ENCODE measurements around the gene COG2.

Gene COG2

GRCh38 chr1:230725256-230726012, 83.2 kb downstream of the COG2 start:
- TF ChIP-seq CTCF (IDR thresholded peaks at IDR 0.05) = no peak

GRCh38 chr1:230728710-230729392, 86.6 kb downstream of the COG2 start:
- TF ChIP-seq CTCF (IDR thresholded peaks at IDR 0.05) = no peak

- no peak for TF ChIP-seq CTCF (IDR thresholded peaks at IDR 0.05)
Observed at GRCh38 chr1:230730977-230731376, 88.7 kb downstream of the COG2 start.

GRCh38 chr1:230735447-230735846, 93.2 kb downstream of the COG2 start:
- no peak for TF ChIP-seq CTCF (IDR thresholded peaks at IDR 0.05)

GRCh38 chr1:230737622-230738262, 95.5 kb downstream of the COG2 start:
- TF ChIP-seq CTCF (IDR thresholded peaks at IDR 0.05) = no peak

GRCh38 chr1:230739564-230740290, 97.4 kb downstream of the COG2 start:
- TF ChIP-seq CTCF (IDR thresholded peaks at IDR 0.05) = no peak
